Fibroblast of skin of left biceps (primary cell): ENCODE measurements around the gene FRYL.
"Not testable (repeated sequence)": the region's sequence is repeated elsewhere in the genome, so short reads cannot be mapped to it uniquely, and the experiment has no call there.

Experiments
- DNase-seq, 2 experiments: peaks; one replicate each; pipeline ENCODE4 v3.0.0-alpha.2; 2013; ENCODE audit warnings: low read depth in 2 of 2

Gene FRYL

GRCh38 chr4:48746608-48747362, 33.3 kb downstream of the FRYL start:
- DNase-seq, result no peak

DNA sequence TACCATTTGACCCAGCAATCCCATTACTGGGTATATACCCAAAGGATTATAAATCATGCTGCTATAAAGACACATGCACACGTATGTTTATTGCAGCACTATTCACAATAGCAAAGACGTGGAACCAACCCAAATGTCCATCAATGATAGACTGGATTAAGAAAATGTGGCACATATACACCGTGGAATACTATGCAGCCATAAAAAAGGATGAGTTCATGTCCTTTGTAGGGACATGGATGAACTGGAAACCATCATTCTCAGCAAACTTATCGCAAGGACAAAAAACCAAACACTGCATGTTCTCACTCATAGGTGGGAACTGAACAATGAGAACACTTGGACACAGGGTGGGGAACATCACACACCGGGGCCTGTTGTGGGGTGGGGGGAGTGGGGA, 34.9 kb downstream of the FRYL start:
- not testable (repeated sequence) for DNase-seq

DNA sequence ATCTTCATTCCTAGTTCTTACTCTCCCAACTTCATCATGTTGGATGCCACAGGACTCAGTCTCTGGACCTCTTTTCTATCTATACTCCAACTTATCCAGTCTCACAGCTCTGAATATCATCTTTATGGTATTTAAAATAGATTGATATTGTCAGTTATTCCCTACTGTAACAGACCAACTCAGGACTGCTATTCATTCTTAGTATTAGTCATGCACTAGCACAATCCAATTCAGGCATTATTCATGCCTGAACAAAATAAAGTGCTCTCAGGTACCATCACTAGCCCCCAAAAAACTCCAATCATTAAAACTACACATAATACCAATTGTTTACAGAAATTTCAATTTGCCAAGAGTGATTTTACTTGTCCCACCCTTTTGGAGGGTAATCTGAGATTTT, 37.7 kb downstream of the FRYL start:
- no peak for DNase-seq

GRCh38 chr4:48739560-48740019, 40.5 kb downstream of the FRYL start:
- DNase-seq, result no peak

GRCh38 chr4:48738856-48739255, 41.2 kb downstream of the FRYL start:
- no peak for DNase-seq

GRCh38 chr4:48728906-48729496, 51.1 kb downstream of the FRYL start:
- DNase-seq, result not testable (repeated sequence)

DNA sequence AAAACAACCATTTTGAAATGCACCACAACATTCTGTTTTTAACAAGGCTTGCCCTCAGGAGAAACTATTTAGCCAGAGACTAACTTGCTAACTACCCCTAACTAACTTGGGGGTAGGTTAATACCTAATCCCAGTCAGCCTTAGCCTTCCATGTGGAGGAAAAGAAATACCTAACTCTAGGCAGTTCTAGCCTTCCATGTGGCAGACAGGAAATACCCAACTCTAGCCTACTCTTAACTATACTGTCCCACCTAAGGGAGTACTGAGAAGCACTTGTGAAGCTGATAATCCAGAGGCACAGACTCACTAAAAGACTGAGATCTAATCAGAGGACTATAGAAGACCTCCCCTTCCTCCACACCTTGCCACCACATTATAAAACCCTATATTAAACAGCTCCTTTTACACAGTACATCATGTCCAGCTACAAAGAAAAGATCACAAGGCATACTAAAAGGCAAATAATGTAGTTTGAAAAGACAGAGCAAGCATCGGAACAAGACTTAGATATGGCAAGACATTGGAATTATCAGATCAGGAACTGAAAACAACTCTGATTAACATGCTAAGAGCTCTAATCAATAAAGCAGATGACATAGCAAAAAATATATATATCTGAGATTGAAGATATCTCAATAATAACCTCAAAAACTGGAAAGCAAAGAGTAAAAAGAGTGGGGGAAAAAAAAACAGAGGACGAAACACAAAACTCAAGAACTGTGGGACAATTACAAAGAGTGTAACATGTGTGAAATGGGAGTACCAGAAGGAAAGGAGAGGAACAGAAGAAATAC, 52.2 kb downstream of the FRYL start:
- no peak for DNase-seq

- no peak for DNase-seq
Observed at GRCh38 chr4:48725414-48725813, 54.7 kb downstream of the FRYL start.

DNA sequence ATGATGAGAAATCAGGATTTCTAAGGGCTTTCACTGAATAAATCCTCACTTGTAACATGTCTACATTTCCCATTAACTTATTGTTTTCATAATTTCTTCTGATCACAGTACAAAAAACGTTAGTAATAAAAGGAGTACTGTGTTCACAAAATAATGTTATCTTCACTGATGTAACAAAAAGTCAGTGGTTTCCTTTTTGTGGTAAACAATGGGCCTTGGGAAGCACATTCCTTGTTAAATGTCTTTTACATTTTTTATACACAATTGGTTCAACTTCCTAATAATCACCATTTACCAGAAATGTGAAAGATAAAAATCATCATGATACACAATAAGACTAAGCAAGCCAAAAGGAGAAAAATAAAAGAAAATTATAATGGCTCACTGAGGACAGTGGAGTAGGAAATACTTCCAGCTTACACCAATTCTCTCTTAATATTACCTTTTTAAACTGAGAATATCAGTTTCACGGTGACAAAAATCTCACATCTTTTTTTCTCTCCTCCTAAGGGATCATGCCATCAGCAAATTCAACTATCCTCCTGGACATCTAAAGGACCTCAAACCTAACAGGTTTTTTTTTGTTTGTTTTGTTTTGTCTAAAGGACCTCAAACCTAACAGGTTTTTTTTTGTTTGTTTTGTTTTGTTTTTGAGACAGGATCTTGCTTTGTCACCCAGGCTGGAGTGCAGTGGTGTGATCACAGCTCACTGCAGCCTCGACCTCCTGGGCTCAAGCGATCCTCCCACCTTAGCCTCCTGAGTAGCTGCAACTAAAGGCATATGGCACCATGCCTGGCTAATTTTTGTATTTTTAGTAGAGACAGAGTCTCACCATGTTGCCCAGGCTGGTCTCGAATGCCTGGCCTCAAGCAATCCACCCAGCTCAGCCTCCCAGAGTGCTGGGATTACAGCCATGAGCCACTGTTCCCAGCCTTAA, 57.3 kb downstream of the FRYL start:
- DNase-seq, result no peak

GRCh38 chr4:48720459-48720858, 59.6 kb downstream of the FRYL start:
- no peak for DNase-seq

DNA sequence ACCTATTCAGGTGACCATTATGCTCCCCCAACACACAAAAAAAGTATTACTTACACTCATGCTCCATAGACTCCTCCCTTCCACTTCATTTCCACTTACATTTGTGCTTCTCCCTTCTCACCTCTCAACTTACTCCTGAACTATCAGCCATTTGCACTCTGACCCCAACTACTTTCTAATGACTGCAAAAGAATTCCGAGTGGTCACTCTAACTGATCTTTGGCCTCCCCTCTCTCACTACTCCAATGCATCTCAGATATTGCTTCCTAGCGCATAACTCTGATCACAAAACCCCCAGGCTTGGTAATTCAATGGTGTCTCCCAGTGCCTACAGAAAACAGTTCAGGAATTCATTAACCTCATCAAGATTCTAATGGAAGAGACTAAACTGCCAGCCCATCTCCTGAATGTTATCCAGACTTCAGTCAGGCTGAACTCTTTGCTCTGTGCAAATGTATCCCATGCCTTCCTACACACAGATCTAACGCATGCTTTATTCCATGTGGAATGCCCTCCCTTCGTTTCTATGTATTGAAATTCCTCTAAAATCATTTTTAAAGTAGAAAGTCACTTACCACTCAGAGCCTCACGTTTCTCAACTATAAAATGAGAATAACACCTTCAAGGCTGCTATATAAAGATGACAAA, 61.1 kb downstream of the FRYL start:
- DNase-seq, result no peak

DNA sequence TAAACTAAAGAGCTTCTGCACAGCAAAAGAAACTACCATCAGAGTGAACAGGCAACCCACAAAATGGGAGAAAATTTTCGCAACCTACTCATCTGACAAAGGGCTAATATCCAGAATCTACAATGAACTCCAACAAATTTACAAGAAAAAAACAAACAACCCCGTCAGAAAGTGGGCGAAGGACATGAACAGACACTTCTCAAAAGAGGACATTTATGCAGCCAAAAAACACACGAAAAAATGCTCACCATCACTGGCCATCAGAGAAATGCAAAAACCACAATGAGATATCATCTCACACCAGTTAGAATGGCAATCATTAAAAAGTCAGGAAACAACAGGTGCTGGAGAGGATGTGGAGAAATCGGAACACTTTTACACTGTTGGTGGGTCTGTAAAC, 63.8 kb downstream of the FRYL start:
- not testable (repeated sequence) for DNase-seq

DNA sequence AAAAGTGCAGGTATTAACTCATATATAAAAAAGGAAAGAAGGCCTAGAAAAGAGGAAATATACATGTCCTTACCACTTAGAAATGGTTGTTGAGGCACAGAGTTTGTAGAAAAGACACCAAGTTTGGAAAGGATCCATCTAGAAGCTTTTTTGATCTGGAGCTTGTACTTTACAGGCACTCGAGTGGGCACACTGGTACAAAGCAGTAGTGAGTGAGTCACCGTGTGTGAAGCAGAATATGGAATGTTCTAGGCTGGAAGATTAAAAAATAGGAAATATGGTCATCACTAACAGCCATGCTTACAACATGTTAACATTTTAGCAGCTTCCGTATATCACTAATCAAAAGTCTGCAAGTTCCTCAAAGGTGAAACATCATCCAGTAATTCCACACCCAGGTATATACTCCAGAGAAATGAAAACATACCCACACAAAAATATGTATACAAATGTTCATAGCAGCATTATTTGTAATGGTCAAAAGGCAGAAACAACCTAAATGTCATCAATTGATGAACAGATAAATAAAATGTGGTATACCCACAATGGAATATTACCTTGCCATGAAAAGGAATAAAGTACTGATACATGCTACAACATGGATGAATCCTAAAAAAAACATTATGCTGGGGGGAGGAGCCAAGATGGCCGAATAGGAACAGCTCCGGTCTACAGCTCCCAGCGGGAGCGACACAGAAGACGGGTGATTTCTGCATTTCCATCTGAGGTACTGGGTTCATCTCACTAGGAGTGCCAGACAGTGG, 69.5 kb downstream of the FRYL start:
- no peak for DNase-seq

DNA sequence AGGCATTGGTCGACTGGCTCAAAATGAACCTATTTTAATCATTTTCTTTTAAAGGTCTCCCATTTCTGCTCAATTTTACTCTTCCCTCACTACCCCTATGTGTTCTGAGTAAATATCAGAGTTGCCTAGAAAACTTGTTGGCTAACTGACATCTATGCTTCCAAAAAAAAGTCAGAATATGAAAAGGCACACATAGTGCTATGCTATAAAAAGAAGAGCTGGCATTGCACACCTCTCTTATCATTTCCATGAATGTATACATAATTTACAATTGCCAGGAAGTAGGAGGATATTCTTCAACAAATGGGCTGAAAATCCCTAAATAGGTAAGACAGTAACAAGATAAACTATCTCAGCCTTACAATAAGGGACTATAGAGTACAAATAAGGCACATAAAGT, 70.2 kb downstream of the FRYL start:
- no peak for DNase-seq

DNA sequence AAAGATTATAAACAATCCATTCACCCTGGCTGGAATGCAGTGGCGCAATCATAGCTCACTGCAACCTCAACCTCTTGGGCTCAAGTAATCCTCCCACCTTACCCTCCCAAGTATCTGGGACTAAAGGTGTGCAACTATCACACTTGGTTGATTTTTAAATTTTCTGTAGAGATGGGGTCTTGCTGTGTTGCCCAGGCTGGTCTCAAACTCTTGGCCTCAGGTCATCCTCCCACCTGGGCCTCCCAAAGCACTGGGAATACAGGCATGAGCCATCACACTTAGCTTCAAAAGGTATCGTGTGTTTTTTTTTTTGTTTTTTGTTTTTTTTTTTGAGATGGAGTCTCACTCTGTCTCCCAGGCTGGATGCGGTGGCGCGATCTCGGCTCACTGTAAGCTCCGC, 71.5 kb downstream of the FRYL start:
- DNase-seq, result no peak

- no peak for DNase-seq
Observed at GRCh38 chr4:48706736-48707135, 73.3 kb downstream of the FRYL start.

DNA sequence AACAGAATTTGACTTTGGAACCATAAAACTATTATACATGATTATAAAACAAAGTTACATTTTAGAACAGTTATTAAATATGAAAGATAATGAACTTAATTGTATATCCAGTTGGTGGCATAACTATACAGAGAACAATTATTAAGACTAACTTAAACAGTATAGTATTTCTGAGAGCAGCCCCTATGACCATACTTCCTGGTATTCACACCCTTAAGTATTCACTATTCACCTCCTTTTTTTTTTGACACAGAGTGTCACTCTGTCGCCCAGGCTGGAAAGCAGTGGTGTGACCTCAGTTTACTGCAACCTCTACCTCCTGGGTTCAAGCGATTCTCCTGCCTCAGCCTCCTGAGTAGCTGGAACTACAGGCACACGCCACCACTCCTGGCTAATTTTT, 74.5 kb downstream of the FRYL start:
- no peak for DNase-seq

- DNase-seq, result no peak
Observed at GRCh38 chr4:48704091-48704802, 75.8 kb downstream of the FRYL start.

- DNase-seq, result no peak
Observed at GRCh38 chr4:48699475-48699874, 80.6 kb downstream of the FRYL start.
